ENCODE results near the gene BEAN1. TPM values are rescaled to one million over a fixed set of nuclear protein-coding genes. Genes with fewer than 3 reads are reported as not detected.

BEAN1 gene
- total RNA-seq, 1 experiment from 2014 or later, result 0.61 TPM

DNA sequence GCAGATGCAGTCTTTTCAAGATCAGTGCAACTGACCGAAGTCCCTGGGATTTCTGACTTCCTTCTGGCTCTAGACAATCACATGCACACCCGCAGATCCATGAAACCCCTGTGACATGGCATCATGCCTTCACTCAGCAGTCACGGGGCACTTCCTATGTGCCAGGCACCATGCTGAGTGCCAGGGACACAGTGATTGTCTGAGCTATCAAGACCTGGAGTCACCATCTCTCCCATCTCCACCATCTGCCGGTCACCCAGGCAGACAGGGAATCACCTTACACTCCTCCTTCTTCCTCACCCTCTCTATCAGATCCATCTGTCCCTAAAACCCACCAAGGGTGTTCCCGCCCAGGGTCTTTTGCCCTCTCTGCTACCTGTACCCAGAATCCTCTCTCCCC, 5.3 kb downstream of the BEAN1 start:
- POLR2A ChIA-PET, result interaction anchor here (0.9 kb wide), 1 partner anchor 11 kb away, joined by 3 read pairs; no protein-coding TSS in a partner anchor
- H3K27me3 ChIP-seq (ENCODE audit: insufficient read depth, low read length), result peaks cover 36% of the 10 kb centered on the region; the same call in 1 of the 2 replicates

More for the DNA sequence above, 5.3 kb downstream of the BEAN1 start:
- H3K9ac ChIP-seq (ENCODE audit: low read length), result no peak overlapping the region
- ChIA-PET RAD21 (ENCODE audit: low non-redundant PET in 1 of 2, low total read pairs in 2 of 2, uncharacterized antibody in 2 of 2, unreplicated experiment in 2 of 2) (no interaction called here), CTCF (interaction anchor here (1.9 kb wide), 1 partner anchor 26 kb away, joined by 4 read pairs; no protein-coding TSS in a partner anchor)
- no peak overlapping the region for H2AFZ ChIP-seq (ENCODE audit: low read depth, low read length, poor library complexity, severe bottlenecking)
- H3K27ac ChIP-seq (ENCODE audit: low read depth, low read length), result no peak overlapping the region
- peaks cover 17 to 23% of the 10 kb centered on the region in 2 experiments for H3K4me1 ChIP-seq (ENCODE audit: control insufficient read depth in 1 of 2, insufficient read depth in 2 of 2, low read length in 2 of 2)
- H3K79me2 ChIP-seq (ENCODE audit: insufficient read depth, low read length), result no peaks in the 10 kb centered on the region
- H3K9me2 ChIP-seq (ENCODE audit: insufficient read depth), result no peaks in the 10 kb centered on the region
- intact Hi-C loops (cut with micrococcal nuclease), result no loop called here
- H3K4me3 ChIP-seq (replicated peaks in 1 of 2; ENCODE audit: low read depth in 1 of 2, low read length in 2 of 2), result no peak overlapping the region
- no peak for TF ChIP-seq EZH2phosphoT487 (IDR thresholded peaks at IDR 0.05; ENCODE audit: borderline replicate concordance)
- TF ChIP-seq TCF7L2 (IDR thresholded peaks at IDR 0.05; ENCODE audit: borderline replicate concordance, extremely low read depth, insufficient read depth, insufficient read length), result no peak
- TF ChIP-seq REST (IDR thresholded peaks at IDR 0.05; ENCODE audit: low read depth), result no peak
- TF ChIP-seq SP1 (IDR thresholded peaks at IDR 0.05; ENCODE audit: low read depth), result no peak
- ATAC-seq (no peak), DNase-seq (ENCODE audit: low read depth, low spot score) (no peak)
- H3K4me2 ChIP-seq (ENCODE audit: low read length), result no peak overlapping the region
- no peaks in the 10 kb centered on the region for H3K36me3 ChIP-seq (ENCODE audit: control insufficient read depth in 1 of 2, insufficient read depth in 2 of 2, low read length in 2 of 2)
- H3K9me3 ChIP-seq (ENCODE audit: control insufficient read depth in 1 of 2, insufficient read depth in 1 of 2, low read depth in 1 of 2, low read length in 2 of 2), result no peaks in the 10 kb centered on the region
- BruUV-seq (replicated peaks), result no TSS peak
- no peaks in the 10 kb centered on the region for H4K20me1 ChIP-seq (ENCODE audit: insufficient read depth)

All from HCT116 (cell line).